Transverse colon (tissue), 4 donors: ENCODE measurements around the gene RBFOX2. TPM values are rescaled to one million over a fixed set of nuclear protein-coding genes. Genes with fewer than 3 reads are reported as not detected.
A peak's percentile ranks its signal among the peaks of the same experiment; 100 is the strongest.

Experiments used
- DNase-seq: peaks from one replicate; pipeline ENCODE4 v3.0.0-alpha.2; 2019
- H3K27ac ChIP-seq, 4 donors: fragments of 200-600 bp; sonication (generic); 2 replicates each; pipeline ENCODE4 v1.5.1; 2016 to 2018; ENCODE audit warnings: inconsistent platforms in 4 of 4
- H3K27me3 ChIP-seq: fragments of 200-600 bp; sonication (generic); 2 replicates; pipeline ENCODE4 v1.5.1; 2017; ENCODE audit warnings: inconsistent platforms
- H3K36me3 ChIP-seq, 4 donors: fragments of 200-600 bp; sonication (generic); 2 replicates each; pipeline ENCODE4 v1.5.1; 2017 to 2019; ENCODE audit warnings: inconsistent platforms in 4 of 4
- H3K4me1 ChIP-seq, 4 donors: fragments of 200-600 bp; sonication (generic); 2 replicates each; pipeline ENCODE4 v1.5.1; 2017 to 2020; ENCODE audit warnings: inconsistent platforms in 4 of 4
- H3K4me3 ChIP-seq, 4 donors: fragments of 200-600 bp; sonication (generic); 1 replicate in 1 of 4; 2 replicates in 3 of 4; pipeline versions ENCODE4 v1.5.1 to v1.6.1; 2017 to 2019; ENCODE audit warnings: inconsistent platforms in 4 of 4
- H3K9me3 ChIP-seq, 2 donors: fragments of 200-600 bp; sonication (generic); 2 replicates each; pipeline ENCODE4 v1.5.1; 2017 to 2019; ENCODE audit warnings: inconsistent platforms in 2 of 2
- CTCF ChIP-seq, 5 experiments: fragments of 200-600 bp in 3 of 5; fragments of 450-650 bp in 2 of 5; sonication (generic) in 3 of 5; IDR thresholded peaks; 1 replicate in 2 of 5; 2 replicates in 3 of 5; pipeline ENCODE4 v1.5.1; 2016 to 2017; ENCODE audit warnings: antibody characterized with exemption in 5 of 5, inconsistent platforms in 3 of 5, mild to moderate bottlenecking in 2 of 5, moderate library complexity in 1 of 5
- EP300 ChIP-seq: sonication (generic); formaldehyde crosslinking; IDR thresholded peaks from one replicate; pipeline ENCODE4 v1.6.1; 2017; ENCODE audit warnings: antibody characterized with exemption, low read depth
- POLR2A ChIP-seq: fragments of 450-650 bp; IDR thresholded peaks from one replicate; pipeline ENCODE4 v1.6.1; 2016; ENCODE audit warnings: antibody characterized with exemption, mild to moderate bottlenecking, moderate library complexity
- POLR2AphosphoS5 ChIP-seq, 3 donors: sonication (generic); formaldehyde crosslinking; IDR thresholded peaks; one replicate each; pipeline ENCODE4 v1.6.1; 2016; ENCODE audit warnings: antibody characterized with exemption in 3 of 3
- WGBS, 2 donors: methylation state at CpG; one replicate each; pipeline ENCODE4 v1.1.5; 2018; ENCODE audit warnings: low coverage in 1 of 2; 5-methylcytosine and 5-hydroxymethylcytosine counted together
- in situ Hi-C, 4 donors: fragments of 200-750 bp; cut with MboI; loops; one replicate each; pipeline versions ENCODE4 v1.15.0 to v1.15.1; 2017; ENCODE audit warnings: low sequenced_read_pairs in 3 of 4, low pct_ligation_motif_present in 1 of 4, low pct_unique_long_range_greater_than_20kb in 1 of 4
- intact Hi-C: fragments of 100-400 bp; cut with DNase I; formaldehyde crosslinking; loops from one replicate; pipeline ENCODE4 v1.15.1; 2023; ENCODE audit warnings: low total_unique reads
- total RNA-seq, 4 donors: library from RNA; depleted of rRNA; stranded (reverse); fragments of >200 nt; gene quantifications; one replicate each; pipeline ENCODE4 v1.1.0, GENCODE V29; 2016

RBFOX2 gene
- total RNA-seq, 4 donors from 2014 or later: 27.3 to 61.1 (median 43.1) TPM

- WGBS, 2 donors: 20 to 22% methylated on average over 2 to 6 of the region's 6 CpGs
- in situ Hi-C loops: no loop called here
- TF ChIP-seq POLR2A (no peak), POLR2AphosphoS5 (IDR thresholded peaks at IDR 0.05) (peak in 2 of 3 donors; percentile 6 to 10)
- no peaks in the 10 kb centered on the region for H3K9me3 ChIP-seq
- peak overlapping the region; percentile 85 to 88 (median 86) for H3K27ac ChIP-seq
- H3K27me3 ChIP-seq: no peaks in the 10 kb centered on the region
- H3K4me1 ChIP-seq: peaks cover 14 to 69% (median 58%) of the 10 kb centered on the region in 4 donors
- no peaks in the 10 kb centered on the region for H3K36me3 ChIP-seq
- intact Hi-C loops: loop anchor here (10.0 kb wide), 2 partner anchors 79 to 201 kb away; no protein-coding TSS in a partner anchor
- peak; percentile 38 for DNase-seq
- peak overlapping the region in 3 of 4 donors; percentile 18 to 46 (median 26) for H3K4me3 ChIP-seq
These were observed 192.5 kb downstream of the RBFOX2 start for GRCh38 chr22:35835998-35836691.

- Histone ChIP-seq H3K4me1 (peaks cover 14 to 64% (median 52%) of the 10 kb centered on the region in 4 donors), H3K27ac (peak overlapping the region; percentile 85 to 88 (median 86)), H3K9me3 (no peaks in the 10 kb centered on the region), H3K36me3 (no peaks in the 10 kb centered on the region), H3K4me3 (peak overlapping the region in 3 of 4 donors; percentile 18 to 46 (median 26)), H3K27me3 (no peaks in the 10 kb centered on the region)
- no peak for DNase-seq
- intact Hi-C loops (loop anchor here (10.0 kb wide), 2 partner anchors 79 to 201 kb away; no protein-coding TSS in a partner anchor), in situ Hi-C loops (no loop called here)
- TF ChIP-seq POLR2AphosphoS5 (IDR thresholded peaks at IDR 0.05) (peak in 1 of 3 donors; percentile 10), CTCF (IDR thresholded peaks at IDR 0.05) (no peak), EP300 (no peak)
- 8 to 14% methylated on average over 3 of the region's 3 CpGs for WGBS, 2 donors
These were observed 193.2 kb downstream of the RBFOX2 start for GRCh38 chr22:35835267-35835997.

GRCh38 chr22:35834061-35834460 lies 194.6 kb downstream of the RBFOX2 start:
- H3K27me3 ChIP-seq: no peaks in the 10 kb centered on the region
- H3K4me3 ChIP-seq: no peak overlapping the region
- intact Hi-C loops (loop anchor here (10.0 kb wide), 2 partner anchors 81 to 199 kb away; no protein-coding TSS in a partner anchor), in situ Hi-C loops (no loop called here)
- DNase-seq: no peak
- H3K9me3 ChIP-seq: no peaks in the 10 kb centered on the region
- no peaks in the 10 kb centered on the region for H3K36me3 ChIP-seq
- TF ChIP-seq POLR2AphosphoS5 (IDR thresholded peaks at IDR 0.05) (no peak), EP300 (no peak), CTCF (IDR thresholded peaks at IDR 0.05) (no peak), POLR2A (no peak)
- peak overlapping the region in 3 of 4 donors; percentile 86 to 88 (median 87) for H3K27ac ChIP-seq
- peaks cover 14 to 58% (median 46%) of the 10 kb centered on the region in 4 donors for H3K4me1 ChIP-seq
- WGBS, 2 donors: 42 to 45% methylated on average over 3 of the region's 3 CpGs

GRCh38 chr22:35830305-35830704 lies 198.3 kb downstream of the RBFOX2 start:
- TF ChIP-seq EP300 (no peak), POLR2A (no peak), CTCF (IDR thresholded peaks at IDR 0.05) (no peak), POLR2AphosphoS5 (IDR thresholded peaks at IDR 0.05) (no peak)
- Histone ChIP-seq H3K36me3 (no peaks in the 10 kb centered on the region), H3K4me1 (peaks cover 5 to 23% (median 17%) of the 10 kb centered on the region in 4 donors), H3K4me3 (no peak overlapping the region), H3K27ac (no peak overlapping the region), H3K9me3 (no peaks in the 10 kb centered on the region), H3K27me3 (no peaks in the 10 kb centered on the region)
- no peak for DNase-seq
- intact Hi-C loops (loop anchor here (10.0 kb wide), 2 partner anchors 84 to 196 kb away; no protein-coding TSS in a partner anchor), in situ Hi-C loops (no loop called here)
- 73 to 80% methylated on average over 1 to 2 of the region's 2 CpGs for WGBS, 2 donors
